C4-2B (cell line): ENCODE measurements around the gene GARIN3.

Experiments used
- CTCF ChIP-seq: fragments of 450-650 bp; conservative IDR thresholded peaks from 2 replicates; pipeline ENCODE4 v1.5.1; 2017; ENCODE audit warnings: mild to moderate bottlenecking
- ZFX ChIP-seq: fragments of 450-650 bp; IDR thresholded peaks from 2 replicates; pipeline ENCODE4 v1.6.1; 2017

- TF ChIP-seq CTCF: no peak
- TF ChIP-seq ZFX: no peak
Measured at GRCh38 chr5:157113002-157113401, 53.1 kb downstream of the GARIN3 start.
